ENCODE results near the gene HOXB7. TPM values are rescaled to one million over a fixed set of nuclear protein-coding genes. Genes with fewer than 3 reads are reported as not detected.

Gene HOXB7
- total and polyA plus RNA-seq, 2 experiments from 2014 or later = 11.1 to 18.9 TPM

- no peaks in the 10 kb centered on the region for H3K36me3 ChIP-seq (ENCODE audit: low read depth)
- peaks cover 18% of the 10 kb centered on the region; the same call in 1 of the 2 replicates for H3F3A ChIP-seq (ENCODE audit: insufficient read depth)
- no peaks in the 10 kb centered on the region for H3K27me3 ChIP-seq (replicated peaks; ENCODE audit: insufficient read depth)
- DNase-seq = peak; percentile 28
- H3K27ac ChIP-seq = no peak overlapping the region
- H3K9me2 ChIP-seq (ENCODE audit: insufficient read depth) = no peaks in the 10 kb centered on the region
- H2AFZ ChIP-seq = no peak overlapping the region
- no peak overlapping the region for H3K4me2 ChIP-seq (ENCODE audit: unreplicated experiment)
- TF ChIP-seq EZH2phosphoT487 (IDR thresholded peaks at IDR 0.05; ENCODE audit: insufficient read depth, low read depth) = no peak
- no peak for TF ChIP-seq EZH2 (IDR thresholded peaks at IDR 0.05; ENCODE audit: insufficient read depth, poor library complexity, severe bottlenecking)
- H3K9me3 ChIP-seq (ENCODE audit: low read depth) = no peaks in the 10 kb centered on the region
- H3K4me1 ChIP-seq (ENCODE audit: insufficient read depth) = peaks cover 15% of the 10 kb centered on the region
- in situ Hi-C loops (cut with MboI) = no loop called here
- peaks cover 8% of the 10 kb centered on the region for H3K79me2 ChIP-seq (ENCODE audit: insufficient read depth)
- no peak overlapping the region for H3K9ac ChIP-seq
- no peak overlapping the region for H3K4me3 ChIP-seq
- no peaks in the 10 kb centered on the region for H4K20me1 ChIP-seq (ENCODE audit: insufficient read depth)
- WGBS, 2 experiments (ENCODE audit: low coverage in 1 of 2, low lambda C conversion rate in 2 of 2, missing lambda C conversion rate in 2 of 2) = 71 to 74% methylated on average over 2 of the region's 2 CpGs
These were observed 22.3 kb downstream of the HOXB7 start for GRCh38 chr17:48588528-48588927.

GRCh38 chr17:48588074-48588415 lies 22.8 kb downstream of the HOXB7 start:
- no peak for DNase-seq
- 96 to 100% methylated on average over 2 of the region's 2 CpGs for WGBS, 2 experiments (ENCODE audit: low coverage in 1 of 2, low lambda C conversion rate in 2 of 2, missing lambda C conversion rate in 2 of 2)
- H3K4me1 ChIP-seq (ENCODE audit: insufficient read depth) = peaks cover 20% of the 10 kb centered on the region
- H3K9me2 ChIP-seq (ENCODE audit: insufficient read depth) = no peaks in the 10 kb centered on the region
- no peaks in the 10 kb centered on the region for H4K20me1 ChIP-seq (ENCODE audit: insufficient read depth)
- peaks cover 23% of the 10 kb centered on the region; the same call in 1 of the 2 replicates for H3F3A ChIP-seq (ENCODE audit: insufficient read depth)
- H3K9me3 ChIP-seq (ENCODE audit: low read depth) = no peaks in the 10 kb centered on the region
- H3K4me2 ChIP-seq (ENCODE audit: unreplicated experiment) = no peak overlapping the region
- H3K27me3 ChIP-seq (replicated peaks; ENCODE audit: insufficient read depth) = no peaks in the 10 kb centered on the region
- no peak overlapping the region for H2AFZ ChIP-seq
- H3K36me3 ChIP-seq (ENCODE audit: low read depth) = no peaks in the 10 kb centered on the region
- H3K4me3 ChIP-seq = no peak overlapping the region
- no peak overlapping the region for H3K27ac ChIP-seq
- peaks cover 12% of the 10 kb centered on the region for H3K79me2 ChIP-seq (ENCODE audit: insufficient read depth)
- no peak overlapping the region for H3K9ac ChIP-seq
- in situ Hi-C loops (cut with MboI) = no loop called here
- no peak for TF ChIP-seq EZH2phosphoT487 (IDR thresholded peaks at IDR 0.05; ENCODE audit: insufficient read depth, low read depth)
- no peak for TF ChIP-seq EZH2 (IDR thresholded peaks at IDR 0.05; ENCODE audit: insufficient read depth, poor library complexity, severe bottlenecking)

DNA sequence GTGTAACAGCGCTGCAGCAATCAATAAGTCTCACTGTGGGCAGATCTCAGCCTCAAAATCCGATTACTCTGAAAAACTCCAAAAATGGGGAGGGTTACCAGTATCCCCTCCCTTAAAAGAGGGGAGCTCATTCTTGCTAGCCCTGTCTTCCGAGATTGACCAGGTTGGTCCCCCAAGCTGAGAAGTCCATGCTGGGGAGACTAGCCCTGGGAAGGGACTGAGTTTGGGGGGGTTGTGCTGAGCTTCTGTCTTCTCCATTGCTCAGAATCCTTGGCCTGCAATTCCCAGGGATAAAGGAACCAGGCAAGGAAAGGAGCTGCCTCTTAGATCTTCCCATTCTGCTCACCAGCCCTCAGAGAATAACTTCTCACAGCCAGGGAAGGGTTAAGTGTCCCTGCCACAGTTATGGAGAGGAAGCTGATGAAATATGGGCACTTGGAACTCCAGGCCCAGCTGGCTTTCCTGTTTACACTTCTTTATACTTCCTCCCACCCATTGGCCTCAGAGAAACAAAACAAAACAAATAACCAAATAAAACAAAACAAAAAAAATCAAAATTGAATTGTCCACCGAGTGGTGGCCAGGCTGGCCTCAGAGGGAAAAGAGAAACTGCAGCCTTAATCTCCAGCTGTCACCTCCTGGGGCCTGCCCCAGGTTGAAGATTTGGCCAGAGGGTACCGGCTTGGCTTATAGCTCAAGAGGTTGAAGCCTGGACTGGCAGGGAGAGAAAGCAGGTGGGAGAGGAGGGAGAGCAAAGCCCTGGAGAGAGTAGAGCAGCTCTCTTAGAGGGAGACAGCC lies 23.3 kb downstream of the HOXB7 start:
- H3K9me3 ChIP-seq (ENCODE audit: low read depth) = no peaks in the 10 kb centered on the region
- H3K36me3 ChIP-seq (ENCODE audit: low read depth) = no peaks in the 10 kb centered on the region
- peaks cover 28% of the 10 kb centered on the region; the same call in 1 of the 2 replicates for H3F3A ChIP-seq (ENCODE audit: insufficient read depth)
- 92 to 96% methylated on average over 5 of the region's 5 CpGs for WGBS, 2 experiments (ENCODE audit: low coverage in 1 of 2, low lambda C conversion rate in 2 of 2, missing lambda C conversion rate in 2 of 2)
- peak overlapping the region; percentile 11 for H3K4me2 ChIP-seq (ENCODE audit: unreplicated experiment)
- H3K4me1 ChIP-seq (ENCODE audit: insufficient read depth) = peaks cover 26% of the 10 kb centered on the region
- peaks cover 13% of the 10 kb centered on the region for H3K79me2 ChIP-seq (ENCODE audit: insufficient read depth)
- no peak overlapping the region for H3K27ac ChIP-seq
- no peaks in the 10 kb centered on the region for H3K27me3 ChIP-seq (replicated peaks; ENCODE audit: insufficient read depth)
- in situ Hi-C loops (cut with MboI) = no loop called here
- DNase-seq = no peak
- H3K4me3 ChIP-seq = no peak overlapping the region
- TF ChIP-seq EZH2phosphoT487 (IDR thresholded peaks at IDR 0.05; ENCODE audit: insufficient read depth, low read depth) = no peak
- no peak for TF ChIP-seq EZH2 (IDR thresholded peaks at IDR 0.05; ENCODE audit: insufficient read depth, poor library complexity, severe bottlenecking)
- no peaks in the 10 kb centered on the region for H4K20me1 ChIP-seq (ENCODE audit: insufficient read depth)
- H3K9me2 ChIP-seq (ENCODE audit: insufficient read depth) = no peaks in the 10 kb centered on the region
- no peak overlapping the region for H2AFZ ChIP-seq
- H3K9ac ChIP-seq = 0 out of 2 replicates have a peak overlapping the region, but pooled peaks have one; percentile 5

DNA sequence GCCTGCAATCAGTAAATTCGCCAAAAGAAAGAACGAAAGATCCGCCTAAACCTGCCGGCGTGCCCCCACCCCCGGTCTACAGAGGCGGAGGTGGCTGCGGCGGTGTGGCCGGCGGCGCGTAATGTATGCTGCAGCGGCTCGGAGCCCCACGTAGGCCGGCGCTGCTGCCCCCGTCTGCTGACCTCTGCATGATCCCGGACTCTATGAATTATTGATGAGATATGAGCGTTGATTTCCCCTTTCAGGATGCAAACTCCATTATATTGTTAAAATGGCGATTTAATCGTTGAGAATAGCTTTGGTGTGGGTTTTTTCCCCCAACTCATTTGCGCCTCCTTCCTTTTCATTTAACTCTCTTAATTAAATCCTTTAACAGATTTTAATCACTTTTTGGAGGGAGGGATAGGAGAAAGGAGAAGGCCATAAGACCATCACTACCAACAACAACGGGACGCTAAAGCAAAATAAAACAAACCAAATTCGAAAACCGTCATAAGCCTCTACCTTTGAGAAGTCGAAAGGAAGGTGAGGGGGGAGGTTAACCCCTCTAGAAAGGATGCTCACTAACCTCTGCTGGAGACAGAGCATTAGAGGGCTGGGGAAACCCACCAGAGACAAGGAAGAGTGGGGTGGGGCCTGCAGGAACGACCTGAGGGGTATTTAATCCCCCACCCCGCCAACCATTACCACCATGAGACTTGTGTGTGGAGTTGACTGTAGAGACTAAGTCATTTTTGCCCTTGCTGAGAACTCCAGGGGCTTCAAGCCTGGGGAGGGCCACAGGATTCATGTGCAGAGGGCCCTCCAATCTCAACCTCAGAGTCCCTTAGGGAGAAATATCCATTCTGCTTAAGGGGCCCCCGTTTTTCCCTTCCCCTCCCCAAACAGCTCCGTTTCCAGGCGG lies 24.2 kb downstream of the HOXB7 start:
- Histone ChIP-seq H3K9ac (peak overlapping the region; percentile 78), H4K20me1 (ENCODE audit: insufficient read depth) (no peaks in the 10 kb centered on the region), H3K4me3 (peak overlapping the region; percentile 90), H3K9me3 (ENCODE audit: low read depth) (no peaks in the 10 kb centered on the region), H3F3A (ENCODE audit: insufficient read depth) (peaks cover 30% of the 10 kb centered on the region; the same call in 1 of the 2 replicates), H3K79me2 (ENCODE audit: insufficient read depth) (peaks cover 21% of the 10 kb centered on the region), H3K9me2 (ENCODE audit: insufficient read depth) (no peaks in the 10 kb centered on the region), H3K36me3 (ENCODE audit: low read depth) (no peaks in the 10 kb centered on the region), H3K4me2 (ENCODE audit: unreplicated experiment) (peak overlapping the region; percentile 94), H3K27me3 (replicated peaks; ENCODE audit: insufficient read depth) (no peaks in the 10 kb centered on the region), H3K4me1 (ENCODE audit: insufficient read depth) (peaks cover 27% of the 10 kb centered on the region), H2AFZ (peak overlapping the region; percentile 96), H3K27ac (peak overlapping the region; percentile 65; the same call in 1 of the 2 replicates)
- DNase-seq = no peak
- in situ Hi-C loops (cut with MboI) = no loop called here
- TF ChIP-seq EZH2 (IDR thresholded peaks at IDR 0.05; ENCODE audit: insufficient read depth, poor library complexity, severe bottlenecking) (no peak), EZH2phosphoT487 (IDR thresholded peaks at IDR 0.05; ENCODE audit: insufficient read depth, low read depth) (no peak)
- 76 to 78% methylated on average over 34 of the region's 34 CpGs for WGBS, 2 experiments (ENCODE audit: low coverage in 1 of 2, low lambda C conversion rate in 2 of 2, missing lambda C conversion rate in 2 of 2)

All from GM23248 (cell line).